K562 (cell line): ENCODE measurements around the gene ANAPC16. TPM values are rescaled to one million over a fixed set of nuclear protein-coding genes. Genes with fewer than 3 reads are reported as not detected.

Experiments
- ARHGAP35 ChIP-seq: fragments of 450-650 bp; IDR thresholded peaks from 2 replicates; pipeline ENCODE4 v1.6.1; 2018; ENCODE audit not compliant: partially characterized antibody
- CSDE1 ChIP-seq, 2 experiments: fragments of 450-650 bp; IDR thresholded peaks; 2 replicates each; pipeline ENCODE4 v1.6.1; 2016; ENCODE audit warnings: mild to moderate bottlenecking in 1 of 2
- EGR1 ChIP-seq: fragments of 450-650 bp; conservative IDR thresholded peaks from 2 replicates; pipeline ENCODE4 v1.6.1; 2017; ENCODE audit warnings: mild to moderate bottlenecking
- ETV6 ChIP-seq, 3 experiments: fragments of 150-350 bp in 1 of 3; sonication (generic) in 1 of 3; formaldehyde crosslinking in 1 of 3; IDR thresholded peaks; 2 replicates each; pipeline versions ENCODE4 v1.6.1 to v1.8.0; 2014 to 2022; ENCODE audit warnings: borderline replicate concordance in 2 of 3, low read depth in 2 of 3, antibody characterized with exemption in 1 of 3, low read length in 1 of 3, mild to moderate bottlenecking in 1 of 3, missing genetic modification reagents in 1 of 3
- HCFC1 ChIP-seq: IDR thresholded peaks from 2 replicates; pipeline ENCODE4 v1.6.1; 2012; ENCODE audit warnings: low read depth, low read length, improper control_type of control experiment
- MTA3 ChIP-seq: fragments of 450-650 bp; formaldehyde crosslinking; IDR thresholded peaks from 2 replicates; pipeline ENCODE4 v1.6.1; 2017; ENCODE audit warnings: mild to moderate bottlenecking, borderline replicate concordance
- PURB ChIP-seq: sonication (generic); formaldehyde crosslinking; IDR thresholded peaks from 2 replicates; pipeline ENCODE4 v1.9.0; 2021; ENCODE audit warnings: low read depth, mild to moderate bottlenecking, missing genetic modification reagents
- RCOR1 ChIP-seq, 2 experiments: IDR thresholded peaks; 2 replicates each; pipeline ENCODE4 v1.6.1; 2012; ENCODE audit warnings: low read depth in 2 of 2, low read length in 2 of 2, borderline replicate concordance in 1 of 2, improper control_type of control experiment in 1 of 2
- RNF219 ChIP-seq: fragments of 250-450 bp; sonication (Bioruptor Pico); IDR thresholded peaks from 2 replicates; pipeline ENCODE4 v1.5.0; 2022; ENCODE audit warnings: mild to moderate bottlenecking
- SAP30 ChIP-seq: fragments of 200-600 bp; sonication (generic); IDR thresholded peaks from 2 replicates; pipeline ENCODE4 v1.6.1; 2012; ENCODE audit warnings: borderline replicate concordance, low read depth, mild to moderate bottlenecking, moderate library complexity, low read length, control low read depth, inconsistent platforms; ENCODE audit not compliant: insufficient read depth, poor library complexity, severe bottlenecking
- THRAP3 ChIP-seq: fragments of 450-650 bp; IDR thresholded peaks from 2 replicates; pipeline ENCODE4 v1.6.1; 2016; ENCODE audit warnings: mild to moderate bottlenecking, inconsistent platforms, borderline replicate concordance
- TSC22D4 ChIP-seq: fragments of 450-650 bp; IDR thresholded peaks from 2 replicates; pipeline ENCODE4 v1.6.1; 2016; ENCODE audit warnings: missing genetic modification characterization, missing biosample characterization, control low read depth
- XRCC3 ChIP-seq: fragments of 450-650 bp; IDR thresholded peaks from 2 replicates; pipeline ENCODE4 v1.6.1; 2017; ENCODE audit warnings: mild to moderate bottlenecking, moderate library complexity
- ZEB2 ChIP-seq: fragments of 450-650 bp; IDR thresholded peaks from 2 replicates; pipeline ENCODE4 v1.6.1; 2016
- ZNF121 ChIP-seq: sonication (generic); formaldehyde crosslinking; conservative IDR thresholded peaks from 2 replicates; pipeline ENCODE4 v1.8.0; 2022; ENCODE audit warnings: missing genetic modification reagents
- ZNF184 ChIP-seq: sonication (generic); formaldehyde crosslinking; IDR thresholded peaks from 2 replicates; pipeline ENCODE4 v1.5.0; 2020; ENCODE audit warnings: missing genetic modification reagents
- ZNF436 ChIP-seq: fragments of 250-450, 450-650 bp; sonication (Bioruptor Pico); formaldehyde crosslinking; IDR thresholded peaks from 2 replicates; pipeline ENCODE4 v1.7.0; 2020; ENCODE audit warnings: mild to moderate bottlenecking
- ZNF561 ChIP-seq: fragments of 450-650 bp; formaldehyde crosslinking; conservative IDR thresholded peaks from 2 replicates; pipeline ENCODE4 v1.4.0; 2020; ENCODE audit warnings: mild to moderate bottlenecking, moderate library complexity
- polyA plus RNA-seq, 8 experiments: library from polyadenylated mRNA; depleted of rRNA in 4 of 8; stranded (reverse) in 5 of 8; unstranded in 3 of 8; fragments of >200 nt; fragmentation: Nextera tagmentation in 2 of 8; fragmentation: Illumina TruSeq in 1 of 8; extraction: Ambion mirVana in 2 of 8; extraction: Trizol in 1 of 8; gene quantifications; 2 replicates each; pipeline versions ENCODE4 v1.2.1 to v1.2.3, GENCODE V29; 2011 to 2014; ENCODE audit warnings: inconsistent platforms in 1 of 8, missing spikeins in 1 of 8
- total RNA-seq, 7 experiments: library from RNA; depleted of rRNA in 6 of 7; stranded (reverse); fragments of >200 nt in 6 of 7; fragmentation: Illumina TruSeq in 2 of 7; extraction: Trizol in 2 of 7; gene quantifications; 2 replicates each; pipeline versions ENCODE4 v1.2.1 to v1.2.3, GENCODE V29; 2011 to 2021; ENCODE audit warnings: low replicate concordance in 1 of 7
- TF ChIP-seq, protein P1 (sequence below): sonication (generic); formaldehyde crosslinking; IDR thresholded peaks from 2 replicates; pipeline ENCODE4 v1.8.0; 2023; ENCODE audit warnings: missing genetic modification reagents, mild to moderate bottlenecking, borderline replicate concordance
- TF ChIP-seq, protein P2 (sequence below): fragments of 250-450 bp; sonication (Bioruptor Pico); IDR thresholded peaks from 2 replicates; pipeline ENCODE4 v1.5.1; 2021; ENCODE audit warnings: mild to moderate bottlenecking

ANAPC16 gene
- total and polyA plus RNA-seq, 9 of the 15 experiments (the other 6 are each of a cell fraction or from before 2014, with no cell fraction given), result 42.6 to 208 (median 108) TPM

GRCh38 chr10:72275351-72276012 is 59.7 kb downstream of the ANAPC16 start (continued):
- TF ChIP-seq, protein P1, sequence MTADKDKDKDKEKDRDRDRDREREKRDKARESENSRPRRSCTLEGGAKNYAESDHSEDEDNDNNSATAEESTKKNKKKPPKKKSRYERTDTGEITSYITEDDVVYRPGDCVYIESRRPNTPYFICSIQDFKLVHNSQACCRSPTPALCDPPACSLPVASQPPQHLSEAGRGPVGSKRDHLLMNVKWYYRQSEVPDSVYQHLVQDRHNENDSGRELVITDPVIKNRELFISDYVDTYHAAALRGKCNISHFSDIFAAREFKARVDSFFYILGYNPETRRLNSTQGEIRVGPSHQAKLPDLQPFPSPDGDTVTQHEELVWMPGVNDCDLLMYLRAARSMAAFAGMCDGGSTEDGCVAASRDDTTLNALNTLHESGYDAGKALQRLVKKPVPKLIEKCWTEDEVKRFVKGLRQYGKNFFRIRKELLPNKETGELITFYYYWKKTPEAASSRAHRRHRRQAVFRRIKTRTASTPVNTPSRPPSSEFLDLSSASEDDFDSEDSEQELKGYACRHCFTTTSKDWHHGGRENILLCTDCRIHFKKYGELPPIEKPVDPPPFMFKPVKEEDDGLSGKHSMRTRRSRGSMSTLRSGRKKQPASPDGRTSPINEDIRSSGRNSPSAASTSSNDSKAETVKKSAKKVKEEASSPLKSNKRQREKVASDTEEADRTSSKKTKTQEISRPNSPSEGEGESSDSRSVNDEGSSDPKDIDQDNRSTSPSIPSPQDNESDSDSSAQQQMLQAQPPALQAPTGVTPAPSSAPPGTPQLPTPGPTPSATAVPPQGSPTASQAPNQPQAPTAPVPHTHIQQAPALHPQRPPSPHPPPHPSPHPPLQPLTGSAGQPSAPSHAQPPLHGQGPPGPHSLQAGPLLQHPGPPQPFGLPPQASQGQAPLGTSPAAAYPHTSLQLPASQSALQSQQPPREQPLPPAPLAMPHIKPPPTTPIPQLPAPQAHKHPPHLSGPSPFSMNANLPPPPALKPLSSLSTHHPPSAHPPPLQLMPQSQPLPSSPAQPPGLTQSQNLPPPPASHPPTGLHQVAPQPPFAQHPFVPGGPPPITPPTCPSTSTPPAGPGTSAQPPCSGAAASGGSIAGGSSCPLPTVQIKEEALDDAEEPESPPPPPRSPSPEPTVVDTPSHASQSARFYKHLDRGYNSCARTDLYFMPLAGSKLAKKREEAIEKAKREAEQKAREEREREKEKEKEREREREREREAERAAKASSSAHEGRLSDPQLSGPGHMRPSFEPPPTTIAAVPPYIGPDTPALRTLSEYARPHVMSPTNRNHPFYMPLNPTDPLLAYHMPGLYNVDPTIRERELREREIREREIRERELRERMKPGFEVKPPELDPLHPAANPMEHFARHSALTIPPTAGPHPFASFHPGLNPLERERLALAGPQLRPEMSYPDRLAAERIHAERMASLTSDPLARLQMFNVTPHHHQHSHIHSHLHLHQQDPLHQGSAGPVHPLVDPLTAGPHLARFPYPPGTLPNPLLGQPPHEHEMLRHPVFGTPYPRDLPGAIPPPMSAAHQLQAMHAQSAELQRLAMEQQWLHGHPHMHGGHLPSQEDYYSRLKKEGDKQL (CRISPR knock-in tag), result no peak
- TF ChIP-seq ZNF184, result no peak
- TF ChIP-seq THRAP3, result no peak
- TF ChIP-seq ZEB2, result no peak
- peak; percentile 36 for TF ChIP-seq SAP30
- no peak; a peak in 1 of 4 replicates for TF ChIP-seq ETV6 (IDR thresholded peaks at IDR 0.05; ENCODE audit: borderline replicate concordance in 1 of 2, low read depth in 2 of 2, low read length in 1 of 2)
- TF ChIP-seq ETV6 (CRISPR knock-in tag; IDR thresholded peaks at IDR 0.05; ENCODE audit: borderline replicate concordance), result no peak
- TF ChIP-seq TSC22D4, result no peak
- no peak for TF ChIP-seq ZNF121
- peak; percentile 66 for TF ChIP-seq ARHGAP35
- TF ChIP-seq ZNF436 (CRISPR knock-in tag), result peak; percentile 85
- TF ChIP-seq HCFC1, result no peak
- no peak for TF ChIP-seq ZNF561
- TF ChIP-seq PURB (CRISPR knock-in tag), result no peak
- TF ChIP-seq CSDE1 (IDR thresholded peaks at IDR 0.05), result no peak
- no peak for TF ChIP-seq XRCC3
- no peak for TF ChIP-seq EGR1
- no peak for TF ChIP-seq MTA3
- no peak for TF ChIP-seq RCOR1 (IDR thresholded peaks at IDR 0.05; ENCODE audit: borderline replicate concordance in 1 of 2, low read depth in 2 of 2, low read length in 2 of 2)
- peak; percentile 3; the same call in 1 of the 2 replicates for TF ChIP-seq RNF219 (CRISPR knock-in tag)
- TF ChIP-seq, protein P2, sequence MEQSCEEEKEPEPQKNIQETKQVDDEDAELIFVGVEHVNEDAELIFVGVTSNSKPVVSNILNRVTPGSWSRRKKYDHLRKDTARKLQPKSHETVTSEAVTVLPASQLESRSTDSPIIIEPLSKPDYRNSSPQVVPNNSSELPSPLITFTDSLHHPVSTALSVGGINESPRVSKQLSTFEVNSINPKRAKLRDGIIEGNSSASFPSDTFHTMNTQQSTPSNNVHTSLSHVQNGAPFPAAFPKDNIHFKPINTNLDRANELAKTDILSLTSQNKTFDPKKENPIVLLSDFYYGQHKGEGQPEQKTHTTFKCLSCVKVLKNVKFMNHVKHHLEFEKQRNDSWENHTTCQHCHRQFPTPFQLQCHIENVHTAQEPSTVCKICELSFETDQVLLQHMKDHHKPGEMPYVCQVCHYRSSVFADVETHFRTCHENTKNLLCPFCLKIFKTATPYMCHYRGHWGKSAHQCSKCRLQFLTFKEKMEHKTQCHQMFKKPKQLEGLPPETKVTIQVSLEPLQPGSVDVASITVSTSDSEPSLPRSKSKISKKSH, result no peak
